CD4-positive, alpha-beta T cell treated with Interleukin-4 for 4 hours (primary cell): Measurements from ENCODE around the gene CPLANE1.
"Not testable (repeated sequence)": the region's sequence is repeated elsewhere in the genome, so short reads cannot be mapped to it uniquely, and the experiment has no call there.

Source experiments
- DNase-seq: peaks from one replicate; pipeline ENCODE4 v3.0.0-alpha.2; 2020

Gene CPLANE1

GRCh38 chr5:37112383-37112991 is 136.7 kb downstream of the CPLANE1 start:
- no peak for DNase-seq

GRCh38 chr5:37111426-37112382 is 137.5 kb downstream of the CPLANE1 start:
- DNase-seq, result peak; percentile 35

- DNase-seq, result no peak
Measured at GRCh38 chr5:37110135-37110534, 139.0 kb downstream of the CPLANE1 start.

GRCh38 chr5:37109338-37109737 is 139.8 kb downstream of the CPLANE1 start:
- DNase-seq, result no peak

- no peak for DNase-seq
Measured at GRCh38 chr5:37103302-37103701, 145.9 kb downstream of the CPLANE1 start.

GRCh38 chr5:37099267-37099666 is 149.9 kb downstream of the CPLANE1 start:
- DNase-seq, result not testable (repeated sequence)

- not testable (repeated sequence) for DNase-seq
Measured at GRCh38 chr5:37093795-37094194, 155.4 kb downstream of the CPLANE1 start.

- no peak for DNase-seq
Measured at GRCh38 chr5:37090781-37091180, 158.4 kb downstream of the CPLANE1 start.

- no peak for DNase-seq
Measured at GRCh38 chr5:37090123-37090726, 159.0 kb downstream of the CPLANE1 start.

GRCh38 chr5:37088009-37088408 is 161.2 kb downstream of the CPLANE1 start:
- DNase-seq, result no peak

- no peak for DNase-seq
Measured at GRCh38 chr5:37086466-37087173, 162.6 kb downstream of the CPLANE1 start.

GRCh38 chr5:37086026-37086425 is 163.2 kb downstream of the CPLANE1 start:
- not testable (repeated sequence) for DNase-seq

GRCh38 chr5:37082977-37083376 is 166.2 kb downstream of the CPLANE1 start:
- DNase-seq, result not testable (repeated sequence)

- no peak for DNase-seq
Measured at GRCh38 chr5:37080697-37081096, 168.5 kb downstream of the CPLANE1 start.

- no peak for DNase-seq
Measured at GRCh38 chr5:37077146-37077545, 172.0 kb downstream of the CPLANE1 start.

- DNase-seq, result no peak
Measured at GRCh38 chr5:37075399-37075950, 173.7 kb downstream of the CPLANE1 start.

- DNase-seq, result no peak
Measured at GRCh38 chr5:37071901-37072581, 177.1 kb downstream of the CPLANE1 start.

- DNase-seq, result no peak
Measured at GRCh38 chr5:37071487-37071886, 177.7 kb downstream of the CPLANE1 start.

GRCh38 chr5:37064442-37064841 is 184.7 kb downstream of the CPLANE1 start:
- DNase-seq, result no peak

GRCh38 chr5:37063739-37064138 is 185.4 kb downstream of the CPLANE1 start:
- DNase-seq, result no peak

GRCh38 chr5:37060030-37060429 is 189.1 kb downstream of the CPLANE1 start:
- DNase-seq, result no peak

- no peak for DNase-seq
Measured at GRCh38 chr5:37056762-37057161, 192.4 kb downstream of the CPLANE1 start.
